IPS DF 19.7 (cell line): ENCODE results near the gene CAPN13.
A peak's percentile ranks its signal among the peaks of the same experiment; 100 is the strongest.

Source experiments
- DNase-seq: peaks from one replicate; pipeline ENCODE4 v3.0.0-alpha.2; 2013; ENCODE audit warnings: low read depth, low spot score

Gene CAPN13, protein sequence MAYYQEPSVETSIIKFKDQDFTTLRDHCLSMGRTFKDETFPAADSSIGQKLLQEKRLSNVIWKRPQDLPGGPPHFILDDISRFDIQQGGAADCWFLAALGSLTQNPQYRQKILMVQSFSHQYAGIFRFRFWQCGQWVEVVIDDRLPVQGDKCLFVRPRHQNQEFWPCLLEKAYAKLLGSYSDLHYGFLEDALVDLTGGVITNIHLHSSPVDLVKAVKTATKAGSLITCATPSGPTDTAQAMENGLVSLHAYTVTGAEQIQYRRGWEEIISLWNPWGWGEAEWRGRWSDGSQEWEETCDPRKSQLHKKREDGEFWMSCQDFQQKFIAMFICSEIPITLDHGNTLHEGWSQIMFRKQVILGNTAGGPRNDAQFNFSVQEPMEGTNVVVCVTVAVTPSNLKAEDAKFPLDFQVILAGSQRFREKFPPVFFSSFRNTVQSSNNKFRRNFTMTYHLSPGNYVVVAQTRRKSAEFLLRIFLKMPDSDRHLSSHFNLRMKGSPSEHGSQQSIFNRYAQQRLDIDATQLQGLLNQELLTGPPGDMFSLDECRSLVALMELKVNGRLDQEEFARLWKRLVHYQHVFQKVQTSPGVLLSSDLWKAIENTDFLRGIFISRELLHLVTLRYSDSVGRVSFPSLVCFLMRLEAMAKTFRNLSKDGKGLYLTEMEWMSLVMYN

DNA sequence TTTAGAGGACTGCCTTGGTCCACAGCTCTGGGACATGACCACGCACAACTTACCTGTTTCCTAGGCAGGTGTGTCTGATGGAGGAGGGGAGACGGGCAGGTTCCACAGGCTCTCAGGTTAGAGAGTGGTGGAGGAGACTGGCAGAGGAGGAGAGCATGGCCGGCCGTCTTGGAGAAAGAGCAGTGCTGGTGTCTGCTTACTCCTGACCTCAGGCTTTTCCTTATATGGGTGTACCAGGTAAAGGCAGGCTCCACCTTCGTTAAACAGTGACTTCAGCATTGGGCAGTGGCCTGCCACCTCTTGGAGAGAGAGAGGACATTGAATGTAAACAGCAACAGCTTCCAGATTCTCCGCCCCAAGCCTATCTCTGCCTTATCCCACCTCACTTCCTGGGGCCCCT lies at the start of gene CAPN13:
TSS of gene CAPN13 (minus strand) at position 198 of the 400 bp plus-strand sequence. CDS start 20,121 bp downstream, outside the sequence.
- DNase-seq = peak; percentile 75

DNA sequence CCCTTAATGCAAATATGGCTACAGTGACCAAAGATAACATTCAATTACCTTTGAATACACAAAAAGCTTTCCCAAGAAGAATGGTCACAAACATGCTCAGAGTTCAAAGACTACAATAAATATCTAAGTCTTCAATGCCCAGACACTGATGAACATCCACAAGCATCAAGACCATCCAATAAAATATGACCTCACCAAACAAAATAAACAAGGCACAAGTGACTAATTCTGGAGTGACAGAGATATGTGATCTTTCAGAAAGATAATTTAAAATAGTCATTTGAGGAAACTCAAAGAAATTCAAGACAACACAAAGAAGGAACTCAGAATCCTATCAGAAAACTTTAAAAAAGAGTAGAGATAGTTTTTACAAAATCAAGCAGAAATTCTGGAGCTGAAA lies 40.6 kb upstream of the CAPN13 start:
- no peak for DNase-seq

DNA sequence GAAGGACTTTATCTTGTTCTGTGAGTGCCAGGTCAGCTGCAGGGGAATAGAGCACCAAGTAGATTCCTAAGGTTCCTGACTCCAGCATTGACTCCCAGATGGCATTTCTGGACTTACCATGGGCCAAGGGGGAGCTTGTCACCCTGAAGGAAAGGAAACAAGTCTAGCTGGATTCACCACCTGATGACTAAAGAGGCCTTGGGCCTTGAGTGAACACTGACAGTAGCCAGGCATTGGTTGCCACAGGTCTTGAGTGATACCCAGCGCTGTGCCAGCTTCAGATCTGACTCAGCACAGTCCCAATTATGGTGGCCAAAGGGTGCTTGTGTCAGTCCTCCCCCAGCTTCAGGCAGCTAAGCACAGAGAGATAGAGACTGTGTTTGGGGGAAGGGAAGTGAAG lies 40.1 kb upstream of the CAPN13 start:
- DNase-seq = no peak

GRCh38 chr2:30828586-30828985 lies 21.3 kb upstream of the CAPN13 start:
- no peak for DNase-seq

DNA sequence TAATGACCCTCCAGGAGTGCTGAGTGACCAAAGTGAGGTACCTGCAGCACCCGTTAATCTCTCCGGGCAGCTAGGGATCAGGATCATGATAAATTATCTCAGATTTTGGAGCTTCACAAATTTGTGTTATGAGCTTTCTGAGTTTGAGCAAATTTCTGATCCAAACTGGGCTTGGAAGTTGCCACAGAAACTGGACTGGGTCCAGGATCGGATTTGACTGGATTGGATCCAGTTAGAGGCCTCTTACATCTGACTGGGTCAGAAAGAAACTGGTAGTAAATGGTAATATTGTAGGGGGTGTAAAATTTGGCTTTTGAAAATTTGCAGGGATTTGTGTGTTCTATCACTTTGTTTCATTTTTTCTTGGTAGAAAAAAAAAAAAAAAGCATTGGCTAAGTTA lies 19.7 kb upstream of the CAPN13 start:
- DNase-seq = no peak

- DNase-seq = no peak
Observed at GRCh38 chr2:30826481-30826880, 19.2 kb upstream of the CAPN13 start.

DNA sequence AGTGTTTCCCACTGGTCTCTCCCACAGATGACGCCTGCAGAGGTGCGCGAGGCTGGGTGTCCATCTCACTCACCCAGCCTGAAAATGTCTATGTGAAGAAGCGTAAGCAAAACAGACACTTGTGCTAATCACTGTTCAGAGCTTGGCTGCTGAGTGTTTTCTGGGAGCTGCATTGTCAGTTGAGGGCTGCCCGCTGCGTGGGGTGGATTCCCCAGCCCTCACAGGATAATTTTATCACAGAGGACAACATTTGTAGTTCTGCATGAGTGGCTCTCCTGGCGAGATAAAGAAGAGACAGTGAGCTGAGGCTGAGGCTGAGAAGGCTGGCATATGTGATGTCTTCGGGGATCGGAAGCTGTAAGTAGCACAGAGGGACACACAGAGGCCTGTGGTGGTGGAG lies 16.2 kb upstream of the CAPN13 start:
- DNase-seq = no peak

- DNase-seq = no peak
Observed at GRCh38 chr2:30821960-30822359, 14.7 kb upstream of the CAPN13 start.

DNA sequence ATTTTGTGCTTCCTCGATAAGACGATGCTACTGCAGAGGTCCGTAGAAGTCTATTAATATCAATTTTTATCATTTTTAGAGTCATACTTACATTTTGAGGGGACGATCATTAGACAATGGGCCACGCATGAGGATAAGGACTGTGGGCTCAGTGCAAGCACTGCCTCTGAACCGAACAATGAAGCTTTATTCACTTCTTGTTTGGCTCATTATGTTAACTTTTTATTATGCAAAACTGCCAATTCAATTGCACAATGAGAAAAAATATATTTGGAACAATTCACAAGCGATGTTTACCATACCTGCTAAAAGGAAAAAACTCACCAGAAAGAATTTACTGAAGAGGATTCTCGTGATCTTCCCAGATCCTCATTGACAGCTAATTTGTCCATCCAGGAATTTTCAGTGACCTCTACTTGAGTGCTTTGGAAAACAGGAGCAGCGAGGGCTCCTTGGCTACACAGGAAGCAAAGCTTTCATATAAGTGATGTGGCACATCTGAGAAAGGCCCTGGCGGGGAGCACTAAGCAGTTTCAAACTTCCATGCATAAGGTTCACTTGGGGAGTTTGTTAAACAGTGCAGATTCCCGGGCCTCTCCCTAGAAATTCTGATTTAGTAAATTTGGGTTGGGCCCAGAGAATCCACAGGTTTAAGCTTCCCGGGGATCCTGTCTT lies 13.3 kb upstream of the CAPN13 start:
- DNase-seq = no peak

DNA sequence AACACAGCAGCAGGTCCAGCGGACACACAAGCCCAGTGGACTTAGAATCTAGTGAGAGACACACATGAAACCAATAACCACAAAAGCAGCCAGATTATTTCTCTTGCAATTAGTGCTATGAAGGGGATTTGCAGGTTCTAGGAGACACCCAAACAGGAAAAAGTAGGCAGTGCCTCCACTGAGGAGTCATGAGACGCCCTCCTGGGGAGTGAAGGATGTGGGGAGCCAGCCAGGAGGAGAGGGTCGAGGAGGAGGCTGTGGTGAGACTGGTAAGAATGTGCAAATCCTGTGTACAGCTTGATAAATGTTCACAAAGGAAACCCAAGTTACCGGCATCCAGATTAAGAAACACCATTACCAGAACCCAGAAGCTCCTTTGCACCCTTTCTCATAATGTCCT lies 2.7 kb upstream of the CAPN13 start:
- no peak for DNase-seq

DNA sequence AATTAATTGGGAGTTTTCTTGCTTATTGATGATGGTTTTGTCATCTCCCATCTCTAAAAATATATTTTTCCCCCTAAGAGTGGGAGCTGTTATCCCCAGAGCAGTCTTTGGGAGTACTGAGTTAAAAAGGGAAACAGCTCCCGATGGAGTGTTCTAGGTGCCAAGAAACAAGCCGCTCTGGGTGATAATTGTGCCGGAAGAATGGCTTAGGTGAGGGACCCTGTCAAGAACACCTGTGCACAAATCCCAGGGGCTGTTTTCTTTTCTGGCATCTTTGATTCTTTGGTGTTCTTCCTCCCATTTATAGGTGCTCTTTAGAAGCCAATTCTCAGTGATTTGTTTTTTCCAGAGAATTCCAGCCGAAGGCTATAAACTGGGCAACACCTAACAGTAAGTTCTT lies 1.4 kb upstream of the CAPN13 start:
- DNase-seq = no peak

DNA sequence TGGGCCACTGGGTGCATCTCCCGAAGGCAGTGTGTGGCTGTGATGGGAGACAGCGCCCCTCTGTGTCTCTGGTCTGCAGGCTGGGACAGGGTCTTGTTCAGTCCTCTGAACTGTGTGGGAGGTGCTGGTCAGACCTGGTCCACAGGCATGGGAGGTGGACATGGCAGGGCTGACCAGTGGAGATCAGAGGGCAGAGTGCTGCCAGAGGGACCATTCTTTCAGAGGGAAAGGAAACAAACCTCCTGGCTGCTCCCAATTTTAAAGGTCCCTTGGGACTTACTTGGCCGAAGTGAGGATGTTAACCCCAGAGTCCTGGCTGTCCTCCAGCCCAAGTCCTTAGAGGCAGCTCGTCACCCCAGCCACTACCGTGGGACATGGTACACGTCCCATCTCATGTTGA lies 4.0 kb downstream of the CAPN13 start:
- no peak for DNase-seq

- no peak for DNase-seq
Observed at GRCh38 chr2:30802611-30803010, 4.6 kb downstream of the CAPN13 start.

- no peak for DNase-seq
Observed at GRCh38 chr2:30801821-30802455, 5.3 kb downstream of the CAPN13 start.

DNA sequence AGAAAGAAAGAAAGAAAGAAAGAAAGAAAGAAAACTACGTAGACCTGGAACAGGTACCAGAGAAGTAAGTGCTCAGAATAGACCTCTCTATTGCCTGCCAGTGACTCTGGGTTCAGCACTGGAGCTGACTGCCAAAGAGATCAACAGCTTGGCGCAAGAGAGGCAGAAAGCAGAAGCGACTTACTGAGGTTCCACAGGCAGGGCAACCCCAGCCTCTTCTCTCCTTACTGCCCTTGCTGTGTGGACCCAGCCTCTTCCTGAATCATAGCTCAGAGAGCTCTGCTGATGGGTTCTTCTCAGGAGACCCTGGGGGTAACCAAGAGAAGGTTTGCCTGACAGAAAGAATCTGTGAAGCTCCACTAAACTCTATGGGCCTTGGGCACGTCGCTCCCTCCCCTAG lies 7.1 kb downstream of the CAPN13 start:
- DNase-seq = no peak

GRCh38 chr2:30799366-30799765 lies 7.9 kb downstream of the CAPN13 start:
- DNase-seq = no peak

GRCh38 chr2:30798536-30798991 lies 8.7 kb downstream of the CAPN13 start:
- DNase-seq = no peak

- no peak for DNase-seq
Observed at GRCh38 chr2:30797381-30798015, 9.7 kb downstream of the CAPN13 start.

DNA sequence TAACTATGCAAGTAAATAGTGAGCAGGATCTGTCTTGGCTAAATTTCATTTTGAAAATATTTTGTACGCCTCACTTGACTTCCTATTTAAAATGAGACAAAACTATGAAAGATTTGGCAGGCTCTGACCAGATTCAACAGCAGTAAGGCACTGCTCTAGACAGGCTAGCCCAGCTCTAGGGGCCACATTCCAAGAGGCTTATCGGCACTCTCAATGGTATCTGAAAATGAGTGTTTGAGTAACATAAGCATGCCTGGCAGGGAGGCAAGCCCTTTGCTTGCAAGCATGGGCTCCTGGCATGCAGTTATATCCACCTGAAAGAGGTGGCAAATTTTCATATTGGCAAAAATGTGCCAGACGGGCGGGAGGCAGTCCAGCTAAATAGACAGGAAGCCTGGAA lies 10.5 kb downstream of the CAPN13 start:
- no peak for DNase-seq

- no peak for DNase-seq
Observed at GRCh38 chr2:30792521-30792920, 14.7 kb downstream of the CAPN13 start.

GRCh38 chr2:30790879-30791278 lies 16.4 kb downstream of the CAPN13 start:
- no peak for DNase-seq
